GM12891 (cell line): ENCODE measurements around the gene NDUFV3.
"Not testable (repeated sequence)": the region's sequence is repeated elsewhere in the genome, so short reads cannot be mapped to it uniquely, and the experiment has no call there.

Source experiments
- DNase-seq: peaks from one replicate; pipeline ENCODE4 v3.0.0; 2011; ENCODE audit warnings: low spot score; ENCODE audit not compliant: insufficient read length
- FAIRE-seq: peaks from 2 replicates; lab custom pipeline; 2011; peaks lifted over from hg19 to GRCh38; lab: Jason Lieb, UNC
- PAX5 ChIP-seq: IDR thresholded peaks from 2 replicates; pipeline ENCODE4 v1.6.1; 2011; ENCODE audit warnings: low read length, moderate library complexity, mild to moderate bottlenecking; ENCODE audit not compliant: insufficient read depth, severe bottlenecking
- POLR2A ChIP-seq: IDR thresholded peaks from 2 replicates; pipeline ENCODE4 v1.6.1; 2011; ENCODE audit warnings: low read depth, low read length, control low read depth
- POLR2AphosphoS5 ChIP-seq: IDR thresholded peaks from 2 replicates; pipeline ENCODE4 v1.6.1; 2011; ENCODE audit warnings: low read depth, low read length, control low read depth
- POU2F2 ChIP-seq: IDR thresholded peaks from 2 replicates; pipeline ENCODE4 v1.6.1; 2011; ENCODE audit warnings: low read depth, mild to moderate bottlenecking, control low read depth, low read length, moderate library complexity
- SPI1 ChIP-seq: IDR thresholded peaks from 2 replicates; pipeline ENCODE4 v1.6.1; 2011; ENCODE audit warnings: low read depth, low read length, control low read depth
- TAF1 ChIP-seq: IDR thresholded peaks from 2 replicates; pipeline ENCODE4 v1.6.1; 2011; ENCODE audit warnings: low read depth, low read length, control low read depth

NDUFV3 gene

GRCh38 chr21:42937034-42937940 is 44.2 kb downstream of the NDUFV3 start:
- FAIRE-seq: peak; percentile 50
- peak; percentile 86 for TF ChIP-seq SPI1
- not testable (repeated sequence) for DNase-seq

- DNase-seq (no peak), FAIRE-seq (no peak)
- TF ChIP-seq POLR2A (no peak), TAF1 (no peak), POLR2AphosphoS5 (no peak), PAX5 (no peak), POU2F2 (no peak), SPI1 (no peak)
Measured at GRCh38 chr21:42937960-42938605, 45.0 kb downstream of the NDUFV3 start.

GRCh38 chr21:42938606-42938995 is 45.5 kb downstream of the NDUFV3 start:
- FAIRE-seq, DNase-seq: not testable (repeated sequence)

GRCh38 chr21:42939582-42940413 is 46.7 kb downstream of the NDUFV3 start:
- DNase-seq: no peak
- TF ChIP-seq PAX5 (no peak), SPI1 (no peak), TAF1 (no peak), POLR2A (no peak), POU2F2 (no peak), POLR2AphosphoS5 (no peak)
- FAIRE-seq: no peak

- no peak for TF ChIP-seq POLR2A
- TF ChIP-seq PAX5: no peak
- no peak for TF ChIP-seq POLR2AphosphoS5
- TF ChIP-seq TAF1: no peak
- TF ChIP-seq POU2F2: no peak
- TF ChIP-seq SPI1: no peak
- FAIRE-seq (no peak), DNase-seq (no peak)
Measured at GRCh38 chr21:42941696-42942085, 48.6 kb downstream of the NDUFV3 start.

GRCh38 chr21:42942244-42942643 is 49.1 kb downstream of the NDUFV3 start:
- no peak for TF ChIP-seq POLR2A
- TF ChIP-seq PAX5: no peak
- TF ChIP-seq TAF1: no peak
- no peak for TF ChIP-seq SPI1
- TF ChIP-seq POLR2AphosphoS5: no peak
- TF ChIP-seq POU2F2: no peak
- DNase-seq (no peak), FAIRE-seq (no peak)

GRCh38 chr21:42949094-42949755 is 56.1 kb downstream of the NDUFV3 start:
- FAIRE-seq: peak; percentile 26
- DNase-seq: not testable (repeated sequence)

GRCh38 chr21:42951193-42951592 is 58.1 kb downstream of the NDUFV3 start:
- not testable (repeated sequence) for DNase-seq, FAIRE-seq

- TF ChIP-seq TAF1 (no peak), PAX5 (no peak), SPI1 (no peak), POU2F2 (no peak), POLR2A (no peak), POLR2AphosphoS5 (no peak)
- DNase-seq: no peak
- no peak for FAIRE-seq
Measured at GRCh38 chr21:42956824-42957630, 63.9 kb downstream of the NDUFV3 start.

GRCh38 chr21:42958122-42958521 is 65.0 kb downstream of the NDUFV3 start:
- FAIRE-seq, DNase-seq: not testable (repeated sequence)
